ENCODE results near the gene WNT1.

WNT1 gene

GRCh38 chr12:48998497-48999353 is 20.6 kb downstream of the WNT1 start:
- H3K9ac ChIP-seq (ENCODE audit: low read length) = peak overlapping the region; percentile 66
- H2AFZ ChIP-seq (ENCODE audit: low read depth, low read length) = peak overlapping the region; percentile 47; the same call in 1 of the 2 replicates
- peaks cover 5% of the 10 kb centered on the region; the same call in 1 of the 2 replicates for H4K20me1 ChIP-seq (ENCODE audit: insufficient read depth, low read length)
- H3K79me2 ChIP-seq (ENCODE audit: low read length) = peaks cover 25% of the 10 kb centered on the region
- H3K36me3 ChIP-seq (replicated peaks; ENCODE audit: low read depth, low read length) = no peaks in the 10 kb centered on the region
- peak overlapping the region; percentile 89 for H3K4me3 ChIP-seq (ENCODE audit: low read length)
- H3K9me3 ChIP-seq (ENCODE audit: insufficient read depth, low read length) = no peaks in the 10 kb centered on the region
- H3K27me3 ChIP-seq (ENCODE audit: low read depth, low read length) = no peaks in the 10 kb centered on the region
- peak overlapping the region; percentile 7 for H3K27ac ChIP-seq (ENCODE audit: low read length)
- H3K4me2 ChIP-seq (ENCODE audit: low read length) = peak overlapping the region; percentile 88
- H3K4me1 ChIP-seq (ENCODE audit: low read length) = peaks cover 25% of the 10 kb centered on the region
- no peak for TF ChIP-seq CTCF (IDR thresholded peaks at IDR 0.05; ENCODE audit: low read depth, low read length)
- TF ChIP-seq EZH2phosphoT487 (IDR thresholded peaks at IDR 0.05; ENCODE audit: low read depth) = no peak

- H3K9me3 ChIP-seq (ENCODE audit: insufficient read depth, low read length) = no peaks in the 10 kb centered on the region
- H3K27me3 ChIP-seq (ENCODE audit: low read depth, low read length) = no peaks in the 10 kb centered on the region
- no peaks in the 10 kb centered on the region for H3K36me3 ChIP-seq (replicated peaks; ENCODE audit: low read depth, low read length)
- H2AFZ ChIP-seq (ENCODE audit: low read depth, low read length) = peak within 1 kb of the TSS; percentile 47; the same call in 1 of the 2 replicates
- H3K27ac ChIP-seq (ENCODE audit: low read length) = peak within 1 kb of the TSS; percentile 29
- H4K20me1 ChIP-seq (ENCODE audit: insufficient read depth, low read length) = peaks cover 5% of the 10 kb centered on the region; the same call in 1 of the 2 replicates
- H3K9ac ChIP-seq (ENCODE audit: low read length) = peak within 1 kb of the TSS; percentile 66
- H3K4me1 ChIP-seq (ENCODE audit: low read length) = peaks cover 25% of the 10 kb centered on the region
- H3K4me2 ChIP-seq (ENCODE audit: low read length) = peak within 1 kb of the TSS; percentile 99
- peaks cover 25% of the 10 kb centered on the region for H3K79me2 ChIP-seq (ENCODE audit: low read length)
- peak within 1 kb of the TSS; percentile 89 for H3K4me3 ChIP-seq (ENCODE audit: low read length)
- TF ChIP-seq EZH2phosphoT487 (IDR thresholded peaks at IDR 0.05; ENCODE audit: low read depth) (no peak), CTCF (IDR thresholded peaks at IDR 0.05; ENCODE audit: low read depth, low read length) (no peak)
Observed at GRCh38 chr12:48999371-49000131, 21.4 kb downstream of the WNT1 start, which contains the start of gene DDN. Gene DDN (minus strand): TSS chr12:48999375. CDS start chr12:48999287, 88 bp downstream.

GRCh38 chr12:49000346-49000745 is 22.2 kb downstream of the WNT1 start:
- peak overlapping the region; percentile 63; the same call in 1 of the 2 replicates for H3K9ac ChIP-seq (ENCODE audit: low read length)
- H3K4me3 ChIP-seq (ENCODE audit: low read length) = peak overlapping the region; percentile 89; the same call in 1 of the 2 replicates
- H3K4me2 ChIP-seq (ENCODE audit: low read length) = peak overlapping the region; percentile 99
- H2AFZ ChIP-seq (ENCODE audit: low read depth, low read length) = no peak overlapping the region
- H3K27me3 ChIP-seq (ENCODE audit: low read depth, low read length) = no peaks in the 10 kb centered on the region
- H4K20me1 ChIP-seq (ENCODE audit: insufficient read depth, low read length) = peaks cover 5% of the 10 kb centered on the region; the same call in 1 of the 2 replicates
- peaks cover 25% of the 10 kb centered on the region for H3K79me2 ChIP-seq (ENCODE audit: low read length)
- TF ChIP-seq CTCF (IDR thresholded peaks at IDR 0.05; ENCODE audit: low read depth, low read length) = no peak
- no peak for TF ChIP-seq EZH2phosphoT487 (IDR thresholded peaks at IDR 0.05; ENCODE audit: low read depth)
- no peaks in the 10 kb centered on the region for H3K9me3 ChIP-seq (ENCODE audit: insufficient read depth, low read length)
- H3K4me1 ChIP-seq (ENCODE audit: low read length) = peaks cover 21% of the 10 kb centered on the region
- H3K27ac ChIP-seq (ENCODE audit: low read length) = no peak overlapping the region
- peaks cover under 1% of the 10 kb centered on the region for H3K36me3 ChIP-seq (replicated peaks; ENCODE audit: low read depth, low read length)

- H2AFZ ChIP-seq (ENCODE audit: low read depth, low read length) = no peak overlapping the region
- H3K27me3 ChIP-seq (ENCODE audit: low read depth, low read length) = no peaks in the 10 kb centered on the region
- no peaks in the 10 kb centered on the region for H3K4me1 ChIP-seq (ENCODE audit: low read length)
- no peaks in the 10 kb centered on the region for H3K9me3 ChIP-seq (ENCODE audit: insufficient read depth, low read length)
- H3K4me2 ChIP-seq (ENCODE audit: low read length) = no peak overlapping the region
- H3K27ac ChIP-seq (ENCODE audit: low read length) = no peak overlapping the region
- no peak overlapping the region for H3K9ac ChIP-seq (ENCODE audit: low read length)
- H3K36me3 ChIP-seq (replicated peaks; ENCODE audit: low read depth, low read length) = peaks cover 8% of the 10 kb centered on the region
- no peak overlapping the region for H3K4me3 ChIP-seq (ENCODE audit: low read length)
- H4K20me1 ChIP-seq (ENCODE audit: insufficient read depth, low read length) = no peaks in the 10 kb centered on the region
- no peak for TF ChIP-seq EZH2phosphoT487 (IDR thresholded peaks at IDR 0.05; ENCODE audit: low read depth)
- TF ChIP-seq CTCF (IDR thresholded peaks at IDR 0.05; ENCODE audit: low read depth, low read length) = no peak
- no peaks in the 10 kb centered on the region for H3K79me2 ChIP-seq (ENCODE audit: low read length)
Observed at GRCh38 chr12:49008943-49009342, 30.8 kb downstream of the WNT1 start.

All from OCI-LY3 (cell line).